PFSK-1 (cell line): ENCODE measurements around the gene PIEZO2.

Source experiments
- FOXP2 ChIP-seq: optimal IDR thresholded peaks from 2 replicates; pipeline ENCODE3; 2011; ENCODE audit warnings: borderline replicate concordance, control low read depth, inconsistent platforms; ENCODE audit not compliant: insufficient read depth; ENCODE audit errors: extremely low read length, extremely low read depth
- POLR2AphosphoS5 ChIP-seq: IDR thresholded peaks from 2 replicates; pipeline ENCODE4 v1.6.1; 2012; ENCODE audit warnings: low read depth, mild to moderate bottlenecking, control low read depth, low read length, moderate library complexity
- SIN3A ChIP-seq: IDR thresholded peaks from 2 replicates; pipeline ENCODE4 v1.6.1; 2012; ENCODE audit warnings: mild to moderate bottlenecking, low read length, moderate library complexity, borderline replicate concordance; ENCODE audit not compliant: insufficient read depth
- TAF1 ChIP-seq: IDR thresholded peaks from 2 replicates; pipeline ENCODE4 v1.6.1; 2012; ENCODE audit warnings: low read length, control low read depth, borderline replicate concordance; ENCODE audit not compliant: insufficient read depth
- TF ChIP-seq, protein P1 (sequence below), 2 experiments: IDR thresholded peaks; 2 replicates each; pipeline versions ENCODE4 v1.6.1 to v1.8.0; 2011 to 2012; ENCODE audit warnings: low read depth in 2 of 2, low read length in 2 of 2, control low read depth in 1 of 2, inconsistent platforms in 1 of 2, mild to moderate bottlenecking in 1 of 2, moderate library complexity in 1 of 2; ENCODE audit not compliant: insufficient read depth in 1 of 2

Gene PIEZO2

DNA sequence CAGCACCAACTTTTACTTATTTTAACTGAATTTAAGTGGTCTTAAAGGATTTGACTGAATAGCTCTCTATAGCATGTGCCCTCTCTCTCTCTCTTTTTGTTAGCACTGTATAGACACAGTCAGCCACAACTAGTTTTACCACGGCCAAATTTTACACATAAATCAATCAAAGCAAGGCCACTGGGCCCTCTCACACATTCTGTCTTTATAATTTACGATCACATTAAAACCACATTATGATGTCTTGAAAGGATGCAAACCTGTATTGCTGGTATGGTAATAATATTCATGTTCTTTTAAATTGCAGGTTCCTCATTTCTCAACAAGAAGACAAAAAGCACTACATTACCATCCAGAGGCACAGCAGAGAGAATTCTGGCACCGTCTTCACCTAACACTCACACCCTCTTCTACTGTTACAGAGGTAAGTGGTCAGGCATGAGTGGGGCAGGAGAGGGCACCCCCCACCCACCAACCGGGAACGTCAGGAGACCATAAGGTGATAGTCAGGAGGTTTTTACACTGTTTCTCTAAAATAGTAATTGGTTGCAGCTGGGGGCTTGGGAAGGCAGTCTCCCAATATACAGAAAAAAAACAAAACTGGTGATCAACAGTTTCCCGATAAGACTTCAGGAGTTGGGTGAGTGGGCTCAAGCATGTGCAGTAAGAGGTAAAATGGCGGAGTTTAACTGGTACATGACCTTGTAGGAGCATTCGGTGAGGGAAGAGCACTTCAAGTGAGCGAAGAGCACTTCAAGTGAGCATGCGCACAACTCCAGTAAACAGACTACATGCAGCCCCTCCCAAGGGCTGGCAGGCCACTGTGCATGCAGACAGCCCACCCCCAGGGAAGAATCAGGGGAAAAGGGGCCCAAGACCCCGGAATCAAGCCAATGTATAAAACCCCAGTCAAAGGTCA, 296.7 kb downstream of the PIEZO2 start:
- TF ChIP-seq, protein P1, sequence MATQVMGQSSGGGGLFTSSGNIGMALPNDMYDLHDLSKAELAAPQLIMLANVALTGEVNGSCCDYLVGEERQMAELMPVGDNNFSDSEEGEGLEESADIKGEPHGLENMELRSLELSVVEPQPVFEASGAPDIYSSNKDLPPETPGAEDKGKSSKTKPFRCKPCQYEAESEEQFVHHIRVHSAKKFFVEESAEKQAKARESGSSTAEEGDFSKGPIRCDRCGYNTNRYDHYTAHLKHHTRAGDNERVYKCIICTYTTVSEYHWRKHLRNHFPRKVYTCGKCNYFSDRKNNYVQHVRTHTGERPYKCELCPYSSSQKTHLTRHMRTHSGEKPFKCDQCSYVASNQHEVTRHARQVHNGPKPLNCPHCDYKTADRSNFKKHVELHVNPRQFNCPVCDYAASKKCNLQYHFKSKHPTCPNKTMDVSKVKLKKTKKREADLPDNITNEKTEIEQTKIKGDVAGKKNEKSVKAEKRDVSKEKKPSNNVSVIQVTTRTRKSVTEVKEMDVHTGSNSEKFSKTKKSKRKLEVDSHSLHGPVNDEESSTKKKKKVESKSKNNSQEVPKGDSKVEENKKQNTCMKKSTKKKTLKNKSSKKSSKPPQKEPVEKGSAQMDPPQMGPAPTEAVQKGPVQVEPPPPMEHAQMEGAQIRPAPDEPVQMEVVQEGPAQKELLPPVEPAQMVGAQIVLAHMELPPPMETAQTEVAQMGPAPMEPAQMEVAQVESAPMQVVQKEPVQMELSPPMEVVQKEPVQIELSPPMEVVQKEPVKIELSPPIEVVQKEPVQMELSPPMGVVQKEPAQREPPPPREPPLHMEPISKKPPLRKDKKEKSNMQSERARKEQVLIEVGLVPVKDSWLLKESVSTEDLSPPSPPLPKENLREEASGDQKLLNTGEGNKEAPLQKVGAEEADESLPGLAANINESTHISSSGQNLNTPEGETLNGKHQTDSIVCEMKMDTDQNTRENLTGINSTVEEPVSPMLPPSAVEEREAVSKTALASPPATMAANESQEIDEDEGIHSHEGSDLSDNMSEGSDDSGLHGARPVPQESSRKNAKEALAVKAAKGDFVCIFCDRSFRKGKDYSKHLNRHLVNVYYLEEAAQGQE (IDR thresholded peaks at IDR 0.05; ENCODE audit: insufficient read depth in 1 of 2, low read depth in 2 of 2, low read length in 2 of 2) = no peak
- TF ChIP-seq TAF1 (no peak), SIN3A (no peak), POLR2AphosphoS5 (no peak), FOXP2 (no peak)

DNA sequence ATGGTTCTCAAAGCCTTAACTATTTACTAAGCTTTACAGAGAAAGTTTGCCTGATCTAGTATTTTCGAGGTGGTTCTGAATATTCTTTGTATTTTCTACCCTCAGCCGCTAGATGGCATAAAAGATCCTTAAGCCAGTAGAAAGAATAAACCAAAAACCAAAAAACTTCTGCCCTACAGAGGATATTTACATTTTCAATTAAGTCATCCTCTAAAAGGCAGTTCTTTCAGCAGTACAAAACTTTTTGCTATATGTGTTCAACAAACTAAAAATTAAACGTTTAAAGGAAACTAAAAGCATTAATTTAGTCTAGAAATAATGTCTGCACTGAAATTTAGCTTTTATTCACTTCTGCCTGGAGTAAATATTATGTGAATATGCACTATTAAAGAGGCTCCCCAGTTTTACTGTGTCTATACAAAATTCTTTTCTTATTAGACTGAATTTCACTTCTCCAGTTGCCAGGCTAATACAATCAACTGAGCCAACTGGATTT, 297.5 kb downstream of the PIEZO2 start:
- TF ChIP-seq, protein P1 (IDR thresholded peaks at IDR 0.05; ENCODE audit: insufficient read depth in 1 of 2, low read depth in 2 of 2, low read length in 2 of 2) = no peak
- no peak for TF ChIP-seq TAF1
- no peak for TF ChIP-seq SIN3A
- no peak for TF ChIP-seq FOXP2
- no peak for TF ChIP-seq POLR2AphosphoS5

DNA sequence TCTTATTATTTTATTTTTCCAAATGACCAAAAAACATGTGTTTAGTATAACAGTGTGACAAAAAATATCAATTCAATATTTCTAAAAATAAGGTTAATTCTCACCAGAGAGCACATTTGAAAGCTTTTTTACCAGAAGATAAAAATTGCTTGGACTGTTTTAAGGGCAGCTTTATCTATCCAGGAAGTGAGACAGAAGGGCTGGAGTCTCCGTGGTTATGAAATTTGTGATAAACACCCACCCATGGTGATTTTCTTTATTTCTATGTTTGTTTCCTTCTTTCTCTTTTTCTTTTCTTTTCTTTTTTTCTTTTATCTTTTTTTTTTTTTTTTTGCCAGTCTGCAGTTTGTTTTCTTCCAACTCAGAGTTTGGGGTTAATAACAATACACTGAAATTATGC, 298.5 kb downstream of the PIEZO2 start:
- TF ChIP-seq FOXP2 = no peak
- TF ChIP-seq POLR2AphosphoS5 = no peak
- no peak for TF ChIP-seq SIN3A
- TF ChIP-seq, protein P1 (IDR thresholded peaks at IDR 0.05; ENCODE audit: insufficient read depth in 1 of 2, low read depth in 2 of 2, low read length in 2 of 2) = no peak
- no peak for TF ChIP-seq TAF1

DNA sequence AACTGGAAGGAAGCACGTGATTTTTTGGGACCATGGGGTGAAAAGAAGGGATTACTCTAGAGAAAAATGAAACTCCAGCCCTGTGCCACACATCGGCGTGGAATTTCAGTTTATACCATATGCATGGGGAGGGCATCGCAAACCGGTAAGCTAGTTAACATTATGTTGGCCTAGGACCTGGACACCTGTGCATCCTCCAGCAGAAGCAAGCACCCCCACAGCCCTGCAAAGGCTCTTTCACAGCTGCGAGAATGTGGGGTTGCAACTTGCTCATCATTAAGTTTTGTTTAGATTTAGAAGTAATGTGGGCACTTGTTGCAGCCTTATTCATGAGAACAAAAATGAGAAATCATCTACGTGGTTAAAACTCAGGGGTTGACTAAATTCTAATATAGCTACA, 299.2 kb downstream of the PIEZO2 start:
- TF ChIP-seq FOXP2 (no peak), SIN3A (no peak)
- TF ChIP-seq, protein P1 (IDR thresholded peaks at IDR 0.05; ENCODE audit: insufficient read depth in 1 of 2, low read depth in 2 of 2, low read length in 2 of 2) = no peak

GRCh38 chr18:10847907-10848306, 301.5 kb downstream of the PIEZO2 start:
- TF ChIP-seq, protein P1 (IDR thresholded peaks at IDR 0.05; ENCODE audit: insufficient read depth in 1 of 2, low read depth in 2 of 2, low read length in 2 of 2) = no peak
- TF ChIP-seq TAF1 (no peak), SIN3A (no peak), POLR2AphosphoS5 (no peak), FOXP2 (no peak)
